Hepatocyte (in vitro differentiated cells): ENCODE results near the gene OSBP2.

Experiments
- EZH2 ChIP-seq: fragments of 200-600 bp; sonication (generic); IDR thresholded peaks from 2 replicates; pipeline ENCODE4 v1.6.1; 2016; ENCODE audit warnings: antibody characterized with exemption, mild to moderate bottlenecking, borderline replicate concordance
- TF ChIP-seq, protein P1 (sequence below): fragments of 200-600 bp; sonication (generic); IDR thresholded peaks from 2 replicates; pipeline ENCODE4 v1.5.1; 2016; ENCODE audit warnings: antibody characterized with exemption, mild to moderate bottlenecking; ENCODE audit not compliant: poor library complexity

DNA sequence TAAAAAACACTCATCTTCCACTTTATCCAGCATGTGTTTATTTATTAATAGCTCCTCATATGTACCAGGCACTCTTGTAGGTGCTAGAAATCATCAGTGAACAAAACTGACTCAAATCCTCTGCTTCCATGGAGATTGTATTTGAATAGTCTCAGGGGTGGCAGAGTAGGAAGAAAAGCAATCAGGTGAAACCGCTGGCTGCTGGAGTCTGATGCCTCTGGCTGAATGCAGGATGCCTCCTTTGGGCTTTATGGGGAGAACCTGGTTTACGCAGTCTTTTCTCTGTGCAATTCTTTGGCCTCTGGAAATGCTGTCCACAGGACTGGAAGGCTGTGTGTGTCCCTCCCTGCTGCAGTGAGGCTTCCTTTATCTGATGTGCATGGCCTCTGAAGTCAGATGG lies 12.8 kb upstream of the OSBP2 start:
- no peak for TF ChIP-seq EZH2
- TF ChIP-seq, protein P1, sequence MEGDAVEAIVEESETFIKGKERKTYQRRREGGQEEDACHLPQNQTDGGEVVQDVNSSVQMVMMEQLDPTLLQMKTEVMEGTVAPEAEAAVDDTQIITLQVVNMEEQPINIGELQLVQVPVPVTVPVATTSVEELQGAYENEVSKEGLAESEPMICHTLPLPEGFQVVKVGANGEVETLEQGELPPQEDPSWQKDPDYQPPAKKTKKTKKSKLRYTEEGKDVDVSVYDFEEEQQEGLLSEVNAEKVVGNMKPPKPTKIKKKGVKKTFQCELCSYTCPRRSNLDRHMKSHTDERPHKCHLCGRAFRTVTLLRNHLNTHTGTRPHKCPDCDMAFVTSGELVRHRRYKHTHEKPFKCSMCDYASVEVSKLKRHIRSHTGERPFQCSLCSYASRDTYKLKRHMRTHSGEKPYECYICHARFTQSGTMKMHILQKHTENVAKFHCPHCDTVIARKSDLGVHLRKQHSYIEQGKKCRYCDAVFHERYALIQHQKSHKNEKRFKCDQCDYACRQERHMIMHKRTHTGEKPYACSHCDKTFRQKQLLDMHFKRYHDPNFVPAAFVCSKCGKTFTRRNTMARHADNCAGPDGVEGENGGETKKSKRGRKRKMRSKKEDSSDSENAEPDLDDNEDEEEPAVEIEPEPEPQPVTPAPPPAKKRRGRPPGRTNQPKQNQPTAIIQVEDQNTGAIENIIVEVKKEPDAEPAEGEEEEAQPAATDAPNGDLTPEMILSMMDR: no peak
